Measurements from ENCODE around the gene DAAM1. TPM values are rescaled to one million over a fixed set of nuclear protein-coding genes. Genes with fewer than 3 reads are reported as not detected.

The DAAM1 gene
- total RNA-seq, 1 donor from 2014 or later: 67.6 TPM

- Histone ChIP-seq H3K27me3 (no peaks in the 10 kb centered on the region), H3K4me1 (peaks cover 0 to 14% of the 10 kb centered on the region in 2 donors), H3K9me3 (no peaks in the 10 kb centered on the region), H3K27ac (no peak overlapping the region), H3K4me3 (no peak overlapping the region), H3K36me3 (peaks cover 10 to 25% of the 10 kb centered on the region in 2 donors)
- TF ChIP-seq CTCF (IDR thresholded peaks at IDR 0.05): no peak
- intact Hi-C loops (cut with DNase I): no loop called here
- DNase-seq (ENCODE audit: low spot score in 2 of 2): no peak
These were observed 77.3 kb downstream of the DAAM1 start for GRCh38 chr14:59265808-59266207.

DNA sequence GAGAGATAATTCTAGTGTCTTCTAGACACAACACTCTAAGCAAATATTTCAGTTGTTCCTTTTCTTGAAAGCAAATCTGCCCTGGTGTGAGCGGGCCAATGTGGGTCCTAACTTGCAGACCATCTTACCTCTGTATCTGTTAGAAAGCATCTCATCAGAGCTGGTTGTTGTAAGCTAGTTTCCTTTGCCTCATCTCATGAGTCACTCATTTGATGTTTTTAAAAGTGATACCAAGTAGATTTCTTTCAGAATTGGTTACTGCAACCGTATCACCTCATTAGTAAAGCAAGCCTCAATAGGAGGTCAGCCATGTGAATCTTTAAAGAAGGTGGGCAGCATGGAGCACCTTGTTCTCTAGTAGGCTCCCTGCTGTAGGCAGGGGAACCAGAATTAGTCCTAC lies 78.6 kb downstream of the DAAM1 start:
- Histone ChIP-seq H3K9me3 (no peaks in the 10 kb centered on the region), H3K27ac (no peak overlapping the region), H3K4me1 (peaks cover 0 to 20% of the 10 kb centered on the region in 2 donors), H3K27me3 (no peaks in the 10 kb centered on the region), H3K4me3 (no peak overlapping the region), H3K36me3 (peaks cover 10 to 25% of the 10 kb centered on the region in 2 donors)
- intact Hi-C loops (cut with DNase I): no loop called here
- TF ChIP-seq CTCF (IDR thresholded peaks at IDR 0.05): no peak
- no peak for DNase-seq (ENCODE audit: low spot score in 2 of 2)

DNA sequence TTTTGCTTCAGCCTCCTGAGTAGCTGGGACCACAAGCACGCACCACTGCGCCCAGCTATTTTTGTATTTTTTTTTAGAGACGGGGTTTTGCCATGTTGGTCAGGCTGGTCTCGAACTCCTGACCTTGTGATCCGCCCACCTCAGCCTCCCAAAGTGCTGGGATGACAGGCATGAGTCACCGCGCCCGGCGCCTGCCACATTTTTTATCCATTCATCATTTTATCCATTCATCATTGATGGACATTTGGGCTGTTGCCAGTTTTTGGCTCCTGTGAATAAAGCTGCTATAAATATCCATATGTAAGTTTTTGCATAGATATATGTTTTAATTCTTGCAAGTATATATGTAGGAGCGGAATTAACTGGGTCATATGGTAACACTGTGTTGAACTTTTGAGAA lies 79.5 kb downstream of the DAAM1 start:
- no peak for TF ChIP-seq CTCF (IDR thresholded peaks at IDR 0.05)
- DNase-seq (ENCODE audit: low spot score in 2 of 2): no peak
- H3K4me1 ChIP-seq: peaks cover 0 to 20% of the 10 kb centered on the region in 2 donors
- intact Hi-C loops (cut with DNase I): no loop called here
- H3K9me3 ChIP-seq: no peaks in the 10 kb centered on the region
- H3K27me3 ChIP-seq: no peaks in the 10 kb centered on the region
- H3K4me3 ChIP-seq: no peak overlapping the region
- peaks cover 10 to 25% of the 10 kb centered on the region in 2 donors for H3K36me3 ChIP-seq
- H3K27ac ChIP-seq: no peak overlapping the region

DNA sequence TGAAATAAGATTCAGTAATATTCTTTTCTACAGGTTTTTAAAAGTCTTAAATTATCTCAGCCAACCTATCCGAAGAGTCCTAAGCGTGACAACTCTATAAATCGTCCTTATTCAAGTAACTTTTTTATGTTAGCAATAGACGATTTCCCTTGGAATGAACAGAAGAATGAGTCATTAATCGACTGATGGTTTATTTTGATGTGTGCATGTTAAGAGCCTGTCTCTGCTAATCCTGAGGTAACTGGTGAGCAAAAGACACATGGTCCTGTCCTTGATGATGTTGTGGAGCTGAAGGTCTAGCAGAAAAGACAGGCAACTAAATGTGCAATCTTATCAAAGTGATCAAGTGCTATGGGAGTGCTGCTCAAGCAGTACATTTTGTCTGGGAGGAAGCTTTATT lies 80.4 kb downstream of the DAAM1 start:
- Histone ChIP-seq H3K4me3 (no peak overlapping the region), H3K9me3 (no peaks in the 10 kb centered on the region), H3K36me3 (peaks cover 10 to 25% of the 10 kb centered on the region in 2 donors), H3K4me1 (peaks cover 0 to 24% of the 10 kb centered on the region in 2 donors), H3K27me3 (no peaks in the 10 kb centered on the region), H3K27ac (no peak overlapping the region)
- no peak for TF ChIP-seq CTCF (IDR thresholded peaks at IDR 0.05)
- intact Hi-C loops (cut with DNase I): no loop called here
- DNase-seq (ENCODE audit: low spot score in 2 of 2): no peak

- no peak for TF ChIP-seq CTCF (IDR thresholded peaks at IDR 0.05)
- peaks cover 0 to 28% of the 10 kb centered on the region in 2 donors for H3K4me1 ChIP-seq
- intact Hi-C loops (cut with DNase I): no loop called here
These were observed 81.0 kb downstream of the DAAM1 start for GRCh38 chr14:59269466-59269865.

GRCh38 chr14:59271256-59271655 lies 82.8 kb downstream of the DAAM1 start:
- no peak for DNase-seq (ENCODE audit: low spot score in 2 of 2)
- no peak overlapping the region for H3K4me3 ChIP-seq
- H3K36me3 ChIP-seq: peaks cover under 1 to 7% of the 10 kb centered on the region in 2 donors
- no peak for TF ChIP-seq CTCF (IDR thresholded peaks at IDR 0.05)
- intact Hi-C loops (cut with DNase I): loop anchor here (10.0 kb wide), 1 partner anchor 64 kb away; no protein-coding TSS in a partner anchor
- H3K9me3 ChIP-seq: no peaks in the 10 kb centered on the region
- H3K27ac ChIP-seq: peak overlapping the region in 1 of 2 donors; percentile 36
- peaks cover 10 to 44% of the 10 kb centered on the region in 2 donors for H3K4me1 ChIP-seq
- H3K27me3 ChIP-seq: no peaks in the 10 kb centered on the region

More at GRCh38 chr14:59269466-59269865, 81.0 kb downstream of the DAAM1 start:
- no peak for DNase-seq (ENCODE audit: low spot score in 2 of 2)
- Histone ChIP-seq H3K36me3 (peaks cover 6 to 22% of the 10 kb centered on the region in 2 donors), H3K27ac (no peak overlapping the region), H3K4me3 (no peak overlapping the region), H3K27me3 (no peaks in the 10 kb centered on the region), H3K9me3 (no peaks in the 10 kb centered on the region)
